Muscle of back (tissue), 13 donors: ENCODE measurements around the gene CD33. TPM values are rescaled to one million over a fixed set of nuclear protein-coding genes. Genes with fewer than 3 reads are reported as not detected.

Experiments used
- DNase-seq, 3 donors: peaks; one replicate each; pipeline versions ENCODE4 v3.0.0 to v3.0.0-alpha.2; 2013
- long read RNA-seq, 9 donors: transcript quantifications; one replicate each; lab custom pipeline, GENCODE V29; 2026
- polyA plus RNA-seq, 10 donors: library from polyadenylated mRNA; unstranded; fragments of 120-200 nt; gene quantifications; one replicate each; pipeline ENCODE4 v1.2.1, GENCODE V29; 2013; ENCODE audit not compliant: insufficient read length in 10 of 10

CD33 gene
- polyA plus RNA-seq: 1 to 10 TPM; 2.1 to 4.5 (median 2.9) TPM
- long read RNA-seq, donor 1: 0 reads
- long read RNA-seq, donor 2: 0 reads
- long read RNA-seq, donor 3: 0 reads
- long read RNA-seq, donor 4: 0 reads
- long read RNA-seq, donor 5, partial matches to known transcripts: 0 of 2 reads
- long read RNA-seq, donor 5, other reads (novel, unspliced or antisense): 0 of 2 reads
- long read RNA-seq, donor 6: 0 reads
- long read RNA-seq, donor 7: 0 reads
- long read RNA-seq, donor 8: 0 reads
- long read RNA-seq, donor 9: 0 reads

GRCh38 chr19:51224898-51225393, at the start of gene CD33:
Gene CD33, plus strand, starts transcription at chr19:51225080. Its CDS starts 39 bp downstream, at chr19:51225119.
- peak in 1 of 3 donors; percentile 31 for DNase-seq

GRCh38 chr19:51179256-51179655, 45.6 kb upstream of the CD33 start:
- DNase-seq: no peak

GRCh38 chr19:51181377-51181912, 43.4 kb upstream of the CD33 start:
- no peak for DNase-seq

GRCh38 chr19:51181913-51182419, 42.9 kb upstream of the CD33 start:
- no peak for DNase-seq

GRCh38 chr19:51183629-51184028, 41.3 kb upstream of the CD33 start:
- DNase-seq: no peak

- no peak for DNase-seq
Observed at GRCh38 chr19:51185069-51185867, 39.6 kb upstream of the CD33 start.

GRCh38 chr19:51185868-51186215, 39.0 kb upstream of the CD33 start:
- DNase-seq: no peak

GRCh38 chr19:51186323-51186722, 38.6 kb upstream of the CD33 start:
- DNase-seq: no peak

- DNase-seq: no peak
Observed at GRCh38 chr19:51187395-51188226, 37.3 kb upstream of the CD33 start.

- no peak for DNase-seq
Observed at GRCh38 chr19:51188227-51188559, 36.7 kb upstream of the CD33 start.

GRCh38 chr19:51192689-51193088, 32.2 kb upstream of the CD33 start:
- DNase-seq: no peak

- DNase-seq: no peak
Observed at GRCh38 chr19:51194527-51195315, 30.2 kb upstream of the CD33 start.

- no peak for DNase-seq
Observed at GRCh38 chr19:51195316-51195586, 29.6 kb upstream of the CD33 start.

GRCh38 chr19:51195616-51196015, 29.3 kb upstream of the CD33 start:
- DNase-seq: no peak

- no peak for DNase-seq
Observed at GRCh38 chr19:51196181-51196580, 28.7 kb upstream of the CD33 start.

GRCh38 chr19:51198641-51199040, 26.2 kb upstream of the CD33 start:
- DNase-seq: no peak

- no peak for DNase-seq
Observed at GRCh38 chr19:51200071-51200666, 24.7 kb upstream of the CD33 start.

- DNase-seq: no peak
Observed at GRCh38 chr19:51201712-51202111, 23.2 kb upstream of the CD33 start.

- DNase-seq: no peak
Observed at GRCh38 chr19:51203916-51204315, 21.0 kb upstream of the CD33 start.

- DNase-seq: no peak
Observed at GRCh38 chr19:51204321-51204720, 20.6 kb upstream of the CD33 start.

- no peak for DNase-seq
Observed at GRCh38 chr19:51207747-51208146, 17.1 kb upstream of the CD33 start.
